Erythroblast (primary cell): ENCODE data around the gene MANSC4.
A peak's percentile ranks its signal among the peaks of the same experiment; 100 is the strongest.

Source experiments
- DNase-seq, 2 experiments: peaks; one replicate each; lab custom pipeline; 2025; lab: John Stamatoyannopoulos, UW
- GATA1 ChIP-seq: IDR thresholded peaks from 2 replicates; pipeline ENCODE4 v1.6.1; 2011; ENCODE audit warnings: low read depth, mild to moderate bottlenecking, control low read depth, low read length, moderate library complexity
- POLR2A ChIP-seq: IDR thresholded peaks from 2 replicates; pipeline ENCODE4 v1.6.1; 2011; ENCODE audit warnings: mild to moderate bottlenecking, low read length

MANSC4 gene

DNA sequence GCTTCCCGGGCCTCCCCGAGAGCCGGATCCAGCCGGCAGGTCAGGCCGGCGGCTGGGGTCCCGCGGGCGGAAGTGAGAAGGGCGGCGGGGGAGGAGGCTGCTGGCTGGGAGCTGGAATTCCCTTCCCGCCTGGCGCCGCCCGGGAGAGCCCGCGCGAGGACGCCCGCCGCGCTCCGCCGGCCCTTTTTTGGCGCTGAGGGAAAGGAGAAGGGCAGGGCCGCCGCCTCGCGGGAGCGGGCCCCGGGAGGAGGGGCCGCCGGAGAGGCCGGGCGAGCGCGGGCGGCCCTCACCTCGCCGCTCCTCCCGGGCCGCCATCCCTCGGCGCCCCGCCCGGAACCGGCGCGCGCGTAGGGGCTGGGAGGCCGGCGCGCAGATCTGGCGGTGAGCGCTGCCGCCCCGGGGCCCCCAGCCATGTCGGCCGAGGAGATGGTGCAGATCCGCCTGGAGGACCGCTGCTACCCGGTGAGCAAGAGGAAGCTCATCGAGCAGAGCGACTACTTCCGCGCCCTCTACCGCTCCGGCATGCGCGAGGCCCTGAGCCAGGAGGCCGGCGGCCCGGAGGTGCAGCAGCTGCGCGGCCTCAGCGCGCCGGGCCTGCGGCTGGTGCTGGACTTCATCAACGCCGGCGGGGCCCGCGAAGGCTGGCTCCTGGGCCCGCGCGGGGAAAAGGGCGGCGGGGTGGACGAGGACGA lies at the start of gene MANSC4, which contains the start of gene KLHL42:
Gene MANSC4, minus strand, starts transcription at position 317 of the 692 bp plus-strand sequence. CDS start 8,960 bp downstream, outside the sequence.
Gene KLHL42, plus strand, starts transcription at position 314 of the 692 bp plus-strand sequence. Its CDS starts 98 bp downstream, at position 412.
- DNase-seq = peak; percentile 82 to 90
- TF ChIP-seq POLR2A = peak; percentile 72
- no peak for TF ChIP-seq GATA1

DNA sequence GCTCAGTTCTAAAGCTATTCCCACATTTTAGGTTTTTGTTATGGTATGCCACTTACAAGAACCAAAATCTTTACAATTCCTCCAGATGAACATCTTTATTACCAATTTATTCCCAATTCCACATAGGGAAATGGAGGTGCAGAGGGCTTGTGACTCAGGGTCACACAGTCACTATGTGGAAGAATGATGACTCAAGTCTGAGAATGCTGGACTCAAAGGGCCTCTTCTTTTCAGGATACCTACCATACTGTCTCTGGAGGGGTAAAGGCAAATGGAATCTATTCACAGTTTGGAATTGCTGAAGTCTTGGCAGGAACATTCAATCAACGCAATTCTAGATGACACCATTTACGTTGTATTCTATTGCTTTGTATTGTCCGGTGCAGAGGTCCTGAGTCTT lies 48.2 kb upstream of the MANSC4 start:
- no peak for DNase-seq
- no peak for TF ChIP-seq POLR2A
- no peak for TF ChIP-seq GATA1

DNA sequence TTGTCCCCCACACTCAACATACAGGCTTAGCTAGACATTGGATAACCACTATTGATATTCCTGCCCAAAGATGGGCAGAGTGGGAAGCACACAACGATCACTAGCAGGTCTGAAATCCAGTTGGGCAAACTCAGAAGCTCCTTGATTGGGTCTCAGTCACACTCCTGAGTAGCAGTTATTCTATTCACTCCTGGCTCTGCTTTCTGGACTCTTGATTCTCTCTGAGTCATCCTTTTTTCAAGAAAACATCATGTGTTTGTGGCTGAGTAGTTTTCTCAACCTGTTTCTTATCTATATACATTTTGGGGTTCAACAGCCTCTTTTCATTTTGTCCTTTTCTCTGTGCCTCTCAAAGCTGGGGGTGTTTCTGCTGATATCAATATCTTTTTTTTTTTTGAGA lies 46.0 kb upstream of the MANSC4 start:
- TF ChIP-seq POLR2A (no peak), GATA1 (no peak)
- DNase-seq = no peak

DNA sequence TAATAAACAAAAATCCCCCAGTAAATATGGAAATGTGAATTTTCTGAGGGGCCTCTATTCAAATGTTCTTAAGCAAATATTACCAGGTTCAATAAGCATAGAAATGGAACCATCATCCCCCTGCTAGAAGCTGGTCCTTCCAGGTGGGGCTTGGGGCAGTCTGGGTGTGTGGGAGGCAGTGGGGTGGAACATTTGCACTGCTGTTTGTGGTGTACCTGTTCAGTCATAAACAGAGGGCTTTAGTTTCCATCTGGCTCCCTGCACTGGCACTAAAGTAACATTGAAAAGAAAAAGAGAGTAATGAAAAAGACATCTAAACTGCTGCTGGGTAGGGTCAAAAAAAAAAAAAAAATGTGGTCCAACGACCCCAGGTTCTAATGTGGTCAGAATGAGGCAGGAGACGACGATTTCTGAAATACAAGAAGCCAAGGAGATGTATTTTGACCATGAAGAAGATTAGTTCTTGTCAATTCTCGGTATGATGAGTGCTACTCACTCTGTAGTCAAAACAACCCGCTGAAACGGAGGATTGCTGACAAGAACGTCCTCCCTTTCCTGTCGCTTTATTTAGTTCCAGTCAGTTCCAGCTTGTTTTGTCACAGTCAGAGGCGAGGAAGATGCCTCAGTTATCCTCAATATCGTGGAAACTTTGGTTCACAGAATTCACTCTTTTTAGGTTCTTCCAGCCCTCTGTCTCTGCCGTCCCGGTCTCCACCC lies 44.2 kb upstream of the MANSC4 start:
- no peak for DNase-seq

DNA sequence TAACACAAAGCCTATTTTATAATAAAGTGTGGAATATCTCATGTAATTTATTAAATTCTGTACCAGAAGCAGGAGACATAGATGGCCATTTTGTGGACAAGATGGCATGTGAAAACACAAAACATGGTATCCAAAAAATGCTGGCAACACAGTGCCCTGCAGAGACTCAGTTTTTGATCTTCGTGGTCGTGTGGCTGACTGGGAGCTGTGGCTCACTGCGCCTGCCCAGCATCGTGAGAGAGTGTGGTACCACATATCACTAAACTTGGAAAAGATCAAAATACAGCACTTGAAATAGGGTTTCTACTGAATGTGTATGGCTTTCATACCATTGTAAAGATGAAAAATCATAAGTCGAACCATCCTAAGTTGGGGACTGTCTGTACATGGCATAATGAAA lies 43.0 kb upstream of the MANSC4 start:
- TF ChIP-seq GATA1 = no peak
- TF ChIP-seq POLR2A = no peak
- DNase-seq = no peak

More for the DNA sequence above, 44.2 kb upstream of the MANSC4 start:
- TF ChIP-seq POLR2A (no peak), GATA1 (no peak)

DNA sequence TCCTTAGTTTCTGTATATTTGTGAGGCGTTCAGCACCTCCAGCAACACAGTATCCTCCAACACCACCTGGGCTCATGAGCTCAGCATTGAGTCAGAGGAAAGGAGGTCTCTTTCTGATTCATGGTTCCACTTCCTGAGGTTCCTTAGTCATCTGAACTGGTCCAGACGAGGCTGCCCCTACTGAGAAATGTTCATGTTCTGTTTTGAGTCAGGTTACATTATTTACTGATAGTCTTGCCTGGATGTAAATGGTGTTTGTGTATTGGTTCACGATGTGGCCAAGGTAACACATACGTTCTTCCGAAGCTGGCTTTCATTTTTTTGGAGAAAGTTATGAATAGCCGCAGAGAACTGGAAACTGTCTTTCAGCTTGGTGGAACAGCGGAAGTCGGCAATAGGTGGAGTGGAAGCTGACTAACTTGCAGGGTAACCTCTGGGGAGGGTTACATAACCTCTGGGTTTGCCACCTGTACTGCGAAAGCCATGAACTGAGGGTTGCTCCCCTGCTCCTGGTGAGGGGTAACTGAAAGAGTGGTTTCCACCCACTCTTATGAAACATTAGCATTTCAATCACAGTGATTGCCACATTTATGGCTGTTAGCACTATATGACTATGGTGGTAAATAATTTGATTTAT lies 42.2 kb upstream of the MANSC4 start:
- TF ChIP-seq POLR2A = no peak
- TF ChIP-seq GATA1 = no peak
- DNase-seq = peak in 1 of 2 experiments; percentile 35

DNA sequence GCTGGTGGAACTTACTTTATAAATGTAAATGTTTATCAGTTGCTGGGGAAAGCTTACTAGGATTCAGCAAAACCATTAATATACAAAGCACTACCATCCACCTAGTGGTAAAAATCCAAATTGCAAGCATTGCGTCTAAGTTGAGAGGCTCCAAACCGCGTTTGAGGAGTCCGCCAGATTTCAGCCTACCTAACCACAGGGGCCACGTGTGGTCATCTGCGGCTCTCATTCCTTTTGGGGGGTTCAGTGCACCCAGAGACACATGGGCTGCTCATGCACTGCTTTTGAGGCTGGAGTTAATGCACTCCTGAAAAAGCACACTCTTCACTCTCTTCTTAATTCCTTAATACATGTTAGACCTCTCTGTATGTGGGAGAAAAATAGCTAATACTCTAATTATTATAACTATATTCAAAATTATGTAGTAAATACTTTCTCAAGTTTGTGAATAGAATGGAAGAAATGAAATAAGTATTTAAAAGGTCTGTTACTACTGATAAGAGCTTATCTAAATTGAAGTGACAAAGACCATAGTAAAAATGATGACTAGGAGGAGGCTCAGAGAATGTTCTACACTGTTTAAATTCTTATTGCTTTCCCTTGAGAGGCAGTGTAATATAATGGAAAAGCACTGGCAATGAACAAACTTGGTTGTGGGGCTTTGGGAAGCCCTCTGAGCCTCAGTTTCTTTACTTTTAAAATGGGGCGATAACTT lies 41.4 kb upstream of the MANSC4 start:
- TF ChIP-seq POLR2A = no peak
- no peak for TF ChIP-seq GATA1
- peak; percentile 68 to 81 for DNase-seq

DNA sequence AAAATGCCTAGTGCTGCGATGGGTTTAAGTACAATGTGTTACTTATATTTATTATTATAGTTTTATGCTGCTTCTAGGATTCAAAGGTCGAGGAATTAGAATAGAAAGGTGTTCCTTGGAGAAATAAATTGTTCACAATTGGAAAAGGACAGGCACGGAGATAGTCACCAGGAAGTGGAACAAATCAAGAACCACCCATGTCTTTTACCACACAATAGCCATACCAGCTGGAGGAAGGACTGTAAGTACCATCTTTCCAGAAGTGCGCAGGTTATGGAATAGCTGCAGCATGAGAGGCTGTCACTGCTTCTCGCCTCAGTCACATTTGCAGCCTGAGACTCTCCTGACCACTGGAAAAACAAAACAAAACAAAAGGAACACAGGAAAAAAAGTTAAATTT lies 40.5 kb upstream of the MANSC4 start:
- TF ChIP-seq POLR2A = no peak
- no peak for TF ChIP-seq GATA1
- no peak for DNase-seq

DNA sequence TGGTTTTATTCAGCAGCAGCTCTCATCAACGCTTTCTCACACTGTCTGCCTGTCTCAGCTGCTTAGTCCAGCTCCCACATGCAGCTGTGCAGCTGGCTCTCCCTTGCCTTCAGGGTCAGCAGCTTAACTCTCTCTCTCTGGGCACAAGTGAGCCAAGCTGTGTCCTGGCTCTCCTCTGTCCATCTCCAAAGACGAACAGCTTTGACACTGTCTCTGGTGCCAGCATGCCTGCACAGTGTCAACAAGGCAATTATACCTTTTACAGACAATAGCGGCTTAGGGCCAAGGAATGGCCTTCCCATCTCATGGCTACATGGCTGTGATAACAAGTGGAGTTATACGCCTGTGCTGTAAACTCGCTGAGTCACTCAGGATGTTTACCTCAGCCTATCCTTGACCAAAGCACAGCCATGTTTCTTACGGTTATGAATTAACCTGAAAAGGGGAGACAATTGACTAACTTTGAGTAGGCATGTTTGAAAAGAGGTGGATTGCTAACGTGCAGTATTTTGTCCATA lies 38.4 kb upstream of the MANSC4 start:
- no peak for DNase-seq
- TF ChIP-seq GATA1 (no peak), POLR2A (no peak)

DNA sequence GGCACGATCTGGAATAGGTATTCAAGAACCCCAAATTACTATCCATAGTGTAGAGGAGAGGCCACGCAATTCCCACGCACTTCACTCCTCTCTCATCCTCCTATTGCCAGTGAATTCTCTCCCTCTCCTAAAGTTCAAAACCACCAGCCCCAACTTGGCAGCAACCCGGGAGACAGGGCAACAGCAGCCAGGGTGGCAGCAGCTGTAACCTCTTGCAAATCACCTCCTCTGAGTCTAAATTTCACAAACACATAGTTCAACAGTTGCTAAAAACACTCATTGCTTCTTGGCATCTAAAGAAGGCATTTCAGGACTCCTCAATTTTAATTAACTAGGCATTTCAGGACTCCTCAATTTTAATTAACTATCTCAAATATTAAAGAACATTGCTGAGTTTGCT lies 37.7 kb upstream of the MANSC4 start:
- no peak for TF ChIP-seq GATA1
- TF ChIP-seq POLR2A = no peak
- no peak for DNase-seq

DNA sequence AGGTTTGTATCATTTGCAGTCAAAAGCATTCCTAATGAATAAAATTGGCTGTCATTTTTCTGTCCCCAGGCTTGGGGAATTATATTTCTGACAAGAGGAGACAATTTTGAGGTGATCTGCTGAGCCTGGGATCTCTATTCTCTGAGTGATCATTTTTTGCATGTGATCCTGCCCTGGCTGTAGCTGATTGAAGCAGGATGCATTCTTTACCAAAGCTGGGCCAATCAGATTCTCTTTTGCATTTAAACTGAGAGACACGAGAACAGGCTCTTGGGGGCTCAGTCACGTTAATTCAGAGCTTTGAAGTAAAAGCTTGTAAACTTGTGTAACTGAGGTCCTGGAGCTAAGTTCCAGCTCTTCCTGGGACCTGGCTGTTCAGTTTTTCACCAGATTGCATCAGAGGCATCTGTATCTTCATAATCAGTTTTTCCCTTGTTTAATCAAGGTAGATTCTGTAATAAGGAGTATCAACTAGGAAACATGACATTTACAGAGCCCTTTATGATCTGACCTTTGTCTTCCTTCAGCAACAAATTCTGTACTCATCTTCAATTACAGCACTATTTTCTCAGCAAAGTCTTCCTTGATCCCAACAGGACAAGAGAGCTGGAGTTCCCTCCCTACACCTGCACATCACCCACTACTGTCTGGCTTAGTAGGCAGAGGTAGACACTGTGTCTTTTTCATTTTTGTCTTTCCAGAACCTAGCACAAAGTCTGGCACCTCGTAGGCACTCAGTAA lies 35.0 kb upstream of the MANSC4 start:
- TF ChIP-seq GATA1 (no peak), POLR2A (no peak)
- no peak for DNase-seq

DNA sequence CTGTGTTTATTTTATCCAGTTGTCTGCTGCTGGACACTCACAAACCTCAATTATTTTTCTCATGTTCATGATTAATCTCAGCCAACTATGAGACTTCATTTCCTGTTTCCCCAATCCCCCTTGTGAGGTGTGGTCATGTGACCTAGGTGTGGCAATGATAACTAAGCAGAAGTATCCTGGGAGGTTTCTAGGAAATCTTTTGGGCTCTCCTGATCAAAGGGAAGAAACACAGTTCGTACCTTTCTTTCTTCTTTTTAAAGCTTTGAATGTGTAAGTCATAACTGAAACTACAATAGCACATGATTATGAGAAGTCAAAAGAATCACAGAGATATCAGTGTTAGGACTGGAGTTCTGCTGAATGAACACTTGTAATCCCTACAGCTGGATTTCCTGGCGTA lies 34.4 kb upstream of the MANSC4 start:
- TF ChIP-seq GATA1 = no peak
- no peak for TF ChIP-seq POLR2A
- DNase-seq = no peak

DNA sequence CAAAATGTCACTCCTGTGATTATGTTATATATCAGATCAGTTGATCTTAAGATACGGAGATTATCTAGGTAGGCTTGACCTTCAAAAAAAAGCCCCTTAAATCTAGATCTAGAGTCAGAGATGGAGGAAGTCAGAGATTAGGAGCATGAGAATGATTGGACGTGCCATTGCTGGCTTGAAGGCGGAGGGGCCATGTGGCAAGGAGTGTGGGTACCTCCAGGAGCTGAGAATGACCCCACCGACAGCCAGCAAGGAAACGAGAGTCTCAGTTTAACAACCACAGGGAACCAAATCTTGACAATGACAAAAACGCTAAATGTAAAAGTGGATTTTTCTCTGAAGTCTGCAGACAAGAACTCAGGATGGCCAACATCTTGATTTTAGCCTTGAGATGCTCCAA lies 32.5 kb upstream of the MANSC4 start:
- TF ChIP-seq POLR2A (no peak), GATA1 (no peak)
- no peak for DNase-seq
